GM12878 (cell line): ENCODE data around the gene DUSP22. TPM values are rescaled to one million over a fixed set of nuclear protein-coding genes. Genes with fewer than 3 reads are reported as not detected.

ENCODE experiments used
- ATF3 ChIP-seq: IDR thresholded peaks from 2 replicates; pipeline ENCODE4 v1.6.1; 2011; ENCODE audit warnings: low read depth, mild to moderate bottlenecking, low read length, moderate library complexity, borderline replicate concordance; ENCODE audit errors: extremely low read depth
- BCL3 ChIP-seq: IDR thresholded peaks from 2 replicates; pipeline ENCODE4 v1.6.1; 2011; ENCODE audit warnings: borderline replicate concordance, low read depth, mild to moderate bottlenecking, moderate library complexity, low read length; ENCODE audit not compliant: insufficient read depth, poor library complexity, severe bottlenecking
- BCLAF1 ChIP-seq: fragments of 450-650 bp; IDR thresholded peaks from 2 replicates; pipeline ENCODE4 v1.6.1; 2017; ENCODE audit warnings: antibody characterized with exemption, mild to moderate bottlenecking, moderate library complexity
- BRCA1 ChIP-seq: IDR thresholded peaks from 2 replicates; pipeline ENCODE4 v1.6.1; 2011; ENCODE audit warnings: low read depth, low read length, improper control_type of control experiment
- E2F4 ChIP-seq: IDR thresholded peaks from 2 replicates; pipeline ENCODE4 v1.6.1; 2012; ENCODE audit warnings: low read depth, low read length, improper control_type of control experiment
- GABPA ChIP-seq: IDR thresholded peaks from 2 replicates; pipeline ENCODE4 v1.6.1; 2014; ENCODE audit warnings: antibody characterized with exemption, low read depth, mild to moderate bottlenecking, inconsistent platforms
- HDAC6 ChIP-seq: fragments of 200-600 bp; sonication (generic); IDR thresholded peaks from one replicate; pipeline ENCODE4 v1.8.0; 2017; ENCODE audit warnings: antibody characterized with exemption; ENCODE audit not compliant: unreplicated experiment
- NFIC ChIP-seq: IDR thresholded peaks from 2 replicates; pipeline ENCODE4 v1.6.1; 2012; ENCODE audit warnings: low read depth, mild to moderate bottlenecking, inconsistent platforms, low read length, moderate library complexity
- NKRF ChIP-seq: fragments of 450-650 bp; conservative IDR thresholded peaks from 2 replicates; pipeline ENCODE4 v1.6.1; 2017; ENCODE audit warnings: mild to moderate bottlenecking, moderate library complexity
- NRF1 ChIP-seq: conservative IDR thresholded peaks from 2 replicates; pipeline ENCODE4 v1.6.1; 2011; ENCODE audit warnings: mild to moderate bottlenecking, low read depth, low read length, improper control_type of control experiment
- PML ChIP-seq: IDR thresholded peaks from 2 replicates; pipeline ENCODE4 v1.6.1; 2012; ENCODE audit warnings: low read length, inconsistent platforms
- SMARCA5 ChIP-seq: fragments of 450-650 bp; IDR thresholded peaks from 2 replicates; pipeline ENCODE4 v1.6.1; 2017; ENCODE audit warnings: mild to moderate bottlenecking
- SUPT20H ChIP-seq: IDR thresholded peaks from 2 replicates; pipeline ENCODE4 v1.6.1; 2011; ENCODE audit warnings: low read depth, mild to moderate bottlenecking, low read length, moderate library complexity, borderline replicate concordance; ENCODE audit not compliant: control insufficient read depth
- YY1 ChIP-seq: IDR thresholded peaks from 2 replicates; pipeline ENCODE4 v1.6.1; 2011; ENCODE audit warnings: low read depth, mild to moderate bottlenecking, low read length
- ZBED1 ChIP-seq: IDR thresholded peaks from 2 replicates; pipeline ENCODE4 v1.6.1; 2016; ENCODE audit warnings: borderline replicate concordance
- ZBTB11 ChIP-seq: fragments of 450-650 bp; formaldehyde crosslinking; IDR thresholded peaks from 2 replicates; pipeline ENCODE4 v1.5.0; 2022; ENCODE audit warnings: mild to moderate bottlenecking, missing genetic modification characterization
- polyA plus RNA-seq, 11 experiments: library from polyadenylated mRNA; depleted of rRNA in 4 of 11; unstranded in 6 of 11; stranded (reverse) in 5 of 11; fragments of >200 nt; fragmentation: Nextera tagmentation in 4 of 11; fragmentation: Illumina TruSeq in 1 of 11; extraction: Ambion mirVana in 4 of 11; extraction: Trizol in 1 of 11; gene quantifications; 1 replicate in 1 of 11; 2 replicates in 10 of 11; pipeline versions ENCODE4 v1.2.1 to v1.2.3, GENCODE V29; 2011 to 2016; ENCODE audit warnings: inconsistent platforms in 2 of 11, missing spikeins in 2 of 11, low read depth in 1 of 11
- total RNA-seq, 4 experiments: library from RNA; depleted of rRNA in 3 of 4; stranded (reverse); fragments of >200 nt in 3 of 4; fragmentation: Illumina TruSeq in 1 of 4; extraction: Trizol in 1 of 4; gene quantifications; 2 replicates each; pipeline versions ENCODE4 v1.2.1 to v1.2.3, GENCODE V29; 2013 to 2021

DUSP22 gene
- total and polyA plus RNA-seq, 10 of the 15 experiments (the other 5 are each of a cell fraction or from before 2014, with no cell fraction given): 78.9 to 156 (median 107) TPM

GRCh38 chr6:329888-330691 lies 37.8 kb downstream of the DUSP22 start (continued):
- TF ChIP-seq NKRF (no peak), SUPT20H (no peak), ATF3 (no peak), ZBTB11 (CRISPR knock-in tag) (0 out of 2 replicates have a peak, but pooled peaks have one; percentile 8), SMARCA5 (peak; percentile 59; the same call in 1 of the 2 replicates), HDAC6 (peak; percentile 4), YY1 (no peak), BCLAF1 (no peak), NRF1 (no peak), PML (no peak), E2F4 (no peak), GABPA (no peak), ZBED1 (no peak), BRCA1 (no peak), BCL3 (no peak), NFIC (no peak)
